Stimulated activated CD8-positive, alpha-beta memory T cell treated with anti-CD3 and anti-CD28 coated beads, Interleukin-4, amount 100 ng/mL, for 24 hours (primary cell): ENCODE results near the gene ATP1A1.

Experiments
- DNase-seq: peaks from one replicate; pipeline ENCODE4 v3.0.0-alpha.2; 2020; ENCODE audit warnings: low read depth

ATP1A1 gene

DNA sequence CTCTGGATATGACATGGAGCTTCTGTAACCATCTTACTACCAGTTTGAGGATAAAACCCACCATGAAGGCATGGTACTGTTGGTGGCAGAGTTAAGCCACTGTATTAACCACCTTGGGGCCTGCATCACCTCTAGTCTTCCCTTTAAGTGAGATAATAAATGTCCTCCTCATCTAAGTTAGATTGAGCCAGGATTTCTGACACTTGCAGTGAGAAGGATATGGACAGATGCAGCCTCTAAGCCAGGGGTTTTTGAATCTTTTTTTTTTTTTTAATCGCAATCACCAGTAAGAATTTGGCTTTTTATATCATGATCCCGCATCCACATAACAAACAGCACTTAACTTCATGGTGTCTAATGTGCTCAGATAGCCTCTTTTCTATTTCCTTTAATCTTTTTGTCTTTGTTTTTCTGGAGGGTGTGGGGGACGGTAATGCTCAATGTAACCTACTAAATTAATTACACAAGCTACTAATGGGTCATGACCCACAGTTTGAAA is 42.2 kb downstream of the ATP1A1 start:
- DNase-seq = no peak

DNA sequence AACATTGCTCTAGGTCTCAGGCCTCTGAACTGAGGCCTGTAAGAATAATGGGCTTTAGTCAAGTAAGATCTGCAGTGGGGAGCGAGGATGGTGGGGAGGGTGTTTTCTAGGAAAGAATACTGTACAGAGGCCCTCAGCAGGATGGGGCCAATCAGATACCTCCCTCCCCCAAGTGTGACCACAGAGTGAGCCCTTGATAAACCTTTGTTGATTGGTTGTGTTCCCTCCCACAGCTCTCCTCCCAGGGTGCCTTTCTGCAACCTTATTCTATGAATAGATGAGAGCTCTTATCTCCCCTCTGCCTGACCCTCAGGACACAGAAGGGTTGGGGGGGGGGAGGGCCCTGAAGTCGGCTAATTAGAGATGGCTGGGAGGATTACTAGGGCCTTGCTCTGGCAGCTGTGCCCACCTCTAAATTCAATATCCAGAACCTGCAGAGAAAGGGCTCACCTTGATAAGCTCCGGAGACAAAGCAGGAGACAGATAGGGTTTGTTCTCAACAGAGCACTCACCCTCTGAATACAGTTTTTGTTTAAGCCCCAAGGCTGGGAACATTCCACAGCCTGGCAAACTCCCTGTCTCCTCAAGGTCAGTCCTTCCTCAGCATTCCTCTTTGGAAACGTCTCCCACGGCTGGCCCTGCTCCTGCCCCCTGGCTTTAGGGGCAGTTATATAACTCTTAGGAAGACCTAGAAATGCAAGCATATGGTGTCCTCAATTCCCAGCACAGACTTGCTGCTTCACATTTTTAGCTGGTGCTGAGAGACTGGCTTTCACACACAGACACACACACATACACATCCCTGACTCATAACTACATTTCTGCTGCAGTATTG is 42.9 kb downstream of the ATP1A1 start:
- no peak for DNase-seq

DNA sequence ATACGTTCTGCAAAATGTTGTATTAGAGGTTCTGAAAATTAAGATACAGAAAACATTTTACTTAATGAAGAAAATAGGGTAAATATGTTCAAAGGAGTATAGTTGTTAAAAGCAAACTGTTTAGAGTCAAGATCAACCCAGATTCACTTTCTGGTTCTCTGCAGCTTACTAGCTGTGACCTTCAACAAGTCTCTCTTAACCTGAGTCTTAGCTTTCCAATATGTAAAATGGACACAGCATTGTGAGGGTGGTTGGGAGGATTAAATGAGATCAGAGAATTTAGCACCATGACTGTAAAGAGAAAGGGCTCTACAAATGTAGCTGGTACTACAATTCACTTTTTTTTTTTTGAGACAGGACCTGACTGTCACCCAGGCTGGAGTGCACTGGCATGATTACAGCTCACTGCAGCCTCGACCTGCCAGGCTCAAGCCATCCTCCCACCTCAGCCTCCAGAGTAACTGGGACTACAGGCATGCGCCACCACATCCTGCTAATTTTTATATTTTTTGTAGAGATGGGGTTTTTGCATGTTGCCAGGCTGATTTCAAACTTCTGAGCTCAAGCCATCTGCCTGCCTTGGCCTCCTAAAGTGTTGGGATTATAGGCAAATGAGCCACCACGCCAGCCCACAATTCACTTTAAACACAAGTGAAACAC is 43.9 kb downstream of the ATP1A1 start:
- DNase-seq = no peak

DNA sequence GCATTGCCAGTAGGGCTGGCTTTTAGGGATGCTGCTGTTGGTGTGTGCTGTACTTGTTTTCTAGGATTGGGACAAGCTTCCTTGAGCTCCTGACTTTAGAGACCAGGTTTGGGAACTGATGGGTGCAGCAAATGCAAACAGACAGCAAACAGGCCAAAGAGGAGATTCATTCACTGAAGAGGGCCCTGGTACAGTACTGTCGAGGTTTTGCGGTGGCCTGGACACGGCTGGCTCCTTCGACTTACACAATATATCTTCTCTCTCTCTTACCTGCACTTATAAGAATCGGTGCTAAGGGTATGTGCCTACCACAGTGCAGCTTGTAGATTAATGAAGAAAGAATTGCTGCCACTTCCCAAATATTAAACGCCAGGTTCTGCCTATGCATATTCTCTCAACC is 44.6 kb downstream of the ATP1A1 start:
- no peak for DNase-seq

DNA sequence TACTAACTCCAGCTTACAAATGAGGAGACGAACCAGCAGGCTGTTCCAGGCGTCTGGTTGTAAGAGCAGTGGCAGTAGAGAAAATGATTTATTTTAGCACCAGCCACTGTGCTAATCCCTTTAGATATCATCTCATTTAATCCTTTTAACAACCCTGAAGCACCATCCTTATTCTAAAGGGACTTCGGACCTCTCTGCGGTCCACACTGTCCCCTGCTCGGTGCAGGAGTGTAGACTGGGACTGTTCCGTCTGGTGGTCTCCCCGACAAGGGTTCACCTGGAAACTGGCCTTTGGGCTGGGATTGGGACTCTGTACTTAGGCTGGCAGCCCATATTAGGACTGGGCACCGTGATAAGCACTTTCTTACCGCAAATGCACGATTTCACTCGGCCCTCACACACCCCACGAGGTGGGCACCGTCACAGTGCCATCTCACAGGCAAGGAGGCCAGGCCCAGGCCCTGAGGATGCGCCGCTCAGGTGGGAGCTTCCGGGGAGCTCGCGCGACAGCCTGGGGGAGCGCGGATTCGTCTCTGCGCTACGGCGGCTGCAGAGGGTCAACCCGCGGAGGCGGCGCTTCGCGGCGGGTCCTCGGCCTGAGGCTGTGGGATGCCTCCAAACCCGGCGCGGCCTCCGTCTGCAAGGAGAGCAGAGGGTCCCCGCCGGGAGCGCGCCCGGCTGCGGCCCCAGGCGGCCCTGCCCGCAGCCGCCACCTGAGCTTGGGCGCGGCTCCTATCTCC is 45.2 kb downstream of the ATP1A1 start:
- DNase-seq = peak; percentile 79

DNA sequence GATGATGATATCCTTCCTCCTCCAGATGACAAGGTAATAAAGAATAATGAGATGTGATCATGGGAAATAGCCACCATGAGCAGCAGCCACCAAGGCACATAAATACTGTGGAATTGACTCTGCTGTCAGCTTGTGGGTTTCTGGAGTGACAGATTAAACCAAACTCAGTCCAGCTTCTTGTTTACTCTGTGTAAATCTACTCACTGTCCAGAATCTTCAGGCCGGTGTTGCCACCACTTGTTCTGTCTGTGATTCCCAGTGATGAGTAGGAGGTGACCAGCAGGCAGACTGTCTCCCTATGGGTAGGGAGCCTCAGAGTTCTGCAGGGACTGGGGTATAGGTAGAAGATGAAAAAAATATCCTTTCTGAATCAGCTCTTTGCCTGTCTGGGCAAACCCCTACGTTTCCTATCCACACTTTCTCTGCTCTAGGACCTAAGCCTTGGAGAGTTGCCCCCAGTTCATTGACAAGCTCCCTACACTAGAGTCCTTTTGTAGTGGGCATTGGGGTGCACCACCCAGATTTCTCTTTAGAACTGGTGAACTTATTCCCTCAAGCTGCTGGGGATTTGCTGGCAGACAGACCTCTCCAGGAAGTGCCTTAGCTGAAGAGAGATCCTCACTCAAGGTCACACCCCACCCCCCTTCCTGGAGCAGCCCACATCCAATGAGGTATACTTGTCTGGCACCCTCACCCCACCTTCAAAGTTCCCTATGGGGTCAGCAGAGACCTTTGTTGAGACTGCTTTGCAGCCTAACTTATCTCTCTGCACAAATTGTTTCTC is 47.6 kb downstream of the ATP1A1 start:
- DNase-seq = no peak

DNA sequence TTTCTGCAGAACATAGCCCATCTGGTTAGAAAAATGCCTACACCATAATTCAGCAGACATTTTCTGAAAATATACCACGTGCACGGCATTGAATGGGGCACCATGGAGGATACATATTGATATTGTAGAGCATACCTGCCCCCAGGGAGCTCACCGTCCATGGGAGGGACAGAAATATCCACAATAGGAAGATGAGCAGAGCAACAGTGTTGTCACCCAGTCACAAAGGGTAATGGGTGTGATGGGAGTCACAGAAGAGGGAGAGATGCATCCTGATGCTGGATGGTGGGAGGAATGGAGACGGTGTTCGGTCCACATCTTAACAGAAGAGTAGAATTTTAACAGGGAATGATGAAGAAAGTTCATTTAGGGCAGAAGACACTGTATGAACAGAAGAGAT is 51.4 kb downstream of the ATP1A1 start:
- DNase-seq = no peak

DNA sequence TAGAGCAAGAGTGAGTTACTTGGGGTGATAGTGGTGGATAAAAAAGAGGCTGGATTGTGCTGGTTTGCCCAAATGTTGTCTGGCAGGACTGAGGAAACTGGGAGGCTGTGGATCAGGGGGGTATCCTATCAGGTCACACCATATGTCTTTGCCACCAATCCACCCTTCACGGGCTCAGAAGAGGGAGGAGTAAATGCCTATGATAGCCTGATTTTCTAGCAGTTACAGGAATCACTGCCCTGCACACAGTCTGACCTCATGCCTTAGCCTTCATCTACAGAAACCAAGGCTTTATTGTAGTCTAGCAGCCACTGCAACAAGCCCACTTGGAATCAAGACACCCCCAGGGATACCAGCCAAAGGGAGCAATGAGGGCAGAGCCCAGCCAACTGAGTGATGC is 51.8 kb downstream of the ATP1A1 start:
- DNase-seq = no peak

DNA sequence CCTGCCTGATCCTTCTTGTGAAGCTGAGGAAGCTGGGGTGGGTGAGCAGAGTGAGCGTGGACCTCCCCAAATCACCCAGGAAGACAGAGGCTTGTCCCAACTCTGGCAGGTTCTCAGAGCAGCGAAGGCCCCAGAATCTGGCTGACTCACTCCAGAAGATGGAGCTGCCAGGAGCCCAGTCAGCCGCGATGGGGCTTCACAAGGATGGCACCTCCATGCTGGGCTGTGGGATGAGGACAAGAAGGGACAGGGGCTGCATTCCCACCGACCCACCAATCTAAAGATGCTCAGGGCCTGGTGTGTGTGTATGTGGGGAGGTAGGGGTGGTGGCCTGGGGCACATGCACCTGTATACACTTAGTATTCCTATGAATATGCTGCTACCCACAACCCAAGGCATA is 52.9 kb downstream of the ATP1A1 start:
- no peak for DNase-seq

DNA sequence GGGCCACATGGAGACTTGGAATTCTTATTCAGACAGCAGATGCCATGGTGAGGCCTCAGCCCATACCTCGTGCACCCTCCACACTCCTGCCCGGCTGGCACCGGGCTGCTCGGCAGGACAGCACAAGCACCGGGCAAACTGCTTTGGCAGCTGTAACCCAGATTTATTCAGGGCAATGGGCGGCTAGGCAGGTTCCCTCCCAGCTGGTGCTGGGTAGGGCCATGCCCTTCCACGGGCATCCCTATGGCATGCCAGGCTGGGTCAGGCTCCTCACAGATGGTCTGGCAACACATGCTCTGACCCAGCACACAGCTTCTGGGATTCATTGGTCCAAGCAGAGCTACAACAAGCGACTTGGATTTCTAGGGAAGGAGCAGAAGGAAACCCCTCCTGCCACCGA is 53.4 kb downstream of the ATP1A1 start:
- DNase-seq = no peak

DNA sequence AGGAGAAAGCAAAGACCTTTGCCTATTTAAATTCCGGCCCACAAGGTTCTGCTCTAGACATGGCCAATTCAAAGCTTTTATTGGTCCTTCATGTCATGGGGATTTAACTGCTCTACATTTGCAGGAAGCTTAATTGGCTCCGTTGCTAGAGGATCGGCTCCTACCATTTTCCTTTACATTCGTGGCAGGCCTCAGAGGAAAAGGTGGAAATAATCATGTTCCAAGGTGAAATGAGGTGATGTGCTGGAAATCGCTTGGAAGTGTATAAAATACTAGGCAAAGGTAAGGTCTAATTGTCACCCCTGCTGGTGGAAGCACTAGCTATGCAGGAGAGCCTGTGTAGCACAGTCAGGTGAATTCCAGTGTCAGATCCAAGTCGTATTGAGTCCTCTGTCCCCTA is 55.5 kb downstream of the ATP1A1 start:
- no peak for DNase-seq

DNA sequence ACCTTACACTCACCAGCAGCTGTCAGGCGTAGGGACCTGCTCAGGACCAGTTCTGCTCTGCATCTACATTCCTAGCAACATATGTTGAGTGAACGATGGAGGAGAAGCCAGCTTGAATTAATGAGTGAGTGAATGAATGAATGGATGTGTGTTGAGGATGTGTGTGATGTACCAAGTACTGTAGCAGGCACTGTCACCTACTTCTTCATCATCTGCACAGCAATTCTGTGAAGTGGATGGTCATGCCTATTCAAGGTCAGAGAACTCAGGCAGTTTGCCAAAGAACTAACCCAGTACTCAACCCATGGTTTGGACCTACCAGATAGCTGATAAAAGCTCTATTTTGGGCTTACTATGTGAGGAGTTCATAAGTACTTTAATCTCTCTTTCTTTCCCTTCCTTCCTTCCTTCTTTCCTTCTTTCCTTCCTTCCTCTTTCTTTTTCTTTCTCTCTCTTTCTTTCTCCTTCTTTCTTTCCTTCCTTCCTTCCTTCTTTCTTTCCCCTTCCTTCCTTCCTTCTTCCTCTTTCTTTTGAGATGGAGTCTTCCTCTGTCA is 56.9 kb downstream of the ATP1A1 start:
- no peak for DNase-seq

DNA sequence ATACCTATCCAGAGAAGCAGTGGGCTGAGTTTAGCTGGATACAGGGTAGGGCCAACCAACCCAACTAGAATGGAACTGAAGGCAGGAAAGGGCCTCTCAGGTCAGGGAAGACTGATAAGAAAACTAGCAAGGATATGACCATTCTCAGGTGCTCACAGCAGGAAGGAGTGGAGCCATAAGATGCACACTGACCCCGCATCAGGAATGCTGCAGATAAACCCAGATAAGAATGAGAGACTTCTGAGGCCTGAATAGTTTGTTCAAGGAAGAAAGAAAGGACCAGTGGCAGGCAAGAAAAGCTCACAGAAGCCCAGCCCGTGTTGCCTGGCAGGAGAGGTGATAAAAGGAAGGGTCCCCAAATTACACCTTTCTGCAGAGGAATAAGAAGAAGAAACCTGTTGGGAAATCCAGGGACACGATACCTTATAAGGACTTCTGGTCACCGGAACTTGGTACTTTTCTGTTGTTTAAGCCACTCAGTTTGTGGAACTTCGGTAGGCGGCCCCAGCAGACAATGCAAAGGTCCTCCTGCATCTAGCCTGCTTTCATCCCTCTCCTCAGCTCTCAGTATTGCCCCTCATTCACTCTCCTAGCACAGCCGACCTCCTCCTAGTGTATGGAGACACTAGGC is 58.9 kb downstream of the ATP1A1 start:
- no peak for DNase-seq

DNA sequence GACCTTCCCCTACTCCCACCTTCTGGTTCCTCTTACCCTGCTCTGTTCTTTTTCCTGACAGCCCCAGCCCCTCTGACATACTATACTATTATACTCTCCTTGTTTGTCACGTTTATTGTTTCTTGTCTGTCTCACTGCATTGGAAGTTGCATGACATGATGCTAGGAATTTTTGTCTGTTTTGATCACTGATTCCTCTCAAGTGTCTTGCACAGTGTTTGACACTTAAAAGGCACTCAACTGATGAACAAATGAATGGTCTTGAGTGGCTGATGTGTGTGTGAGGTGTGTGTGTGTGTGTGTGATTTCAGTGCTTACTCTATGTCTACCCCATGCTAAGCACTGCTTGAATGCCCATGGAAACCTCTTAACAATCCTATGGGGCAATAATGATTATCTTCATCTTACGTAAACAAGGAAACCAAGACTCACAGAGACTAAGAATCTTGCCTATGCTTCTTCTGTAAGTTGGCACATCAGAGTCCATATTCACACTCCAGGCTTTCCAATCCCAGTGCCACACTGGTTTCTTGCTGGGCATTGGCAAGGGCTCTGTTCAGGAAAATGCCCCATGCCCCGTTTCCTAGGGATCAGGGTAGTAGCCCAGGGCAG is 59.7 kb downstream of the ATP1A1 start:
- DNase-seq = no peak

DNA sequence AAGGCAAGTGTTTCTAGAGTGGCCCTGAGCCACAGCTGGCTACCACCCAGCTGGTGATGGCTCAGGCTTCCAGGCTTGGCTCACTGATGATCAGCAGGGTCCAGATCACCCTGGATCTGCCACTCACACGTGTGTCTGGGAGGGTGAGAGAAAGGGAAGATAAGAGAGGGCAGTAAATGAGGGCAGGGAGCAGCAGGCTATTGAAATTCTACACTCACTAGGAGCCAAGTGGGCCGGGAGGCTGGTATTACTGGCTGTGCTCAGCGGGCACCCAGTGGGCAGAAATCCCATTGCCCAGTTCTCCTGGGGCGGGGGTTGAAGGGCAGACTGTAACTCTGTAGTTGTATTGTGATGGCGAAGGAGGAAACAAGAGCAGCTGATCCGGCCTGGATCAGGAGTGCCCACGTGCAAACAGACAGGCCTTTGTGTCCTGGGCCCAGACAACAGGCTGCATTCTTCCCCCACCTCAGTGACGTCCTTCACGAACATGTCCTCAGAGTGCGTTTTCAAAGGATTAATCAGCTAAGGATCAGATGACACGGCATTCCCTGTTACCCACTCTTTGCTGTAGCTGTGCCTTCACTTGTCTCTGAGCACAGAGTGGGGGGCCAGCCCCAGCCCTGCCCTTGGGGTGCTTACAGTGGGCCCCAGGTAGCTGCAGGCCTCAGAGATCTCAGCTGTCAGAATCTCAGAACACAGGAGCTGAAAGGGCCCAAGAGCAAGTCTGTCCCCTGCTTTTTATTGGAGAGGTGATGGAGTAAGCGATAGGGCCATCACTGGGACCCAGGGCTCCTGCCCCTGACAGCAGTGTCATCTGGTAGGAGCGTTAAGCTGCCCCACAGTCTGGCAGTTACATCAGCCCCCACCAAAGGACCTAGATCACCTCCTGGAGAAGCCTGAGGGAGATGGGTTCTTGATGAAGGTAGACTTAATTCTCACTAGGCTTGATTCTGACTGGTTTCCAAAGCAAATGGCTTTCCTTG is 60.5 kb downstream of the ATP1A1 start:
- DNase-seq = no peak

DNA sequence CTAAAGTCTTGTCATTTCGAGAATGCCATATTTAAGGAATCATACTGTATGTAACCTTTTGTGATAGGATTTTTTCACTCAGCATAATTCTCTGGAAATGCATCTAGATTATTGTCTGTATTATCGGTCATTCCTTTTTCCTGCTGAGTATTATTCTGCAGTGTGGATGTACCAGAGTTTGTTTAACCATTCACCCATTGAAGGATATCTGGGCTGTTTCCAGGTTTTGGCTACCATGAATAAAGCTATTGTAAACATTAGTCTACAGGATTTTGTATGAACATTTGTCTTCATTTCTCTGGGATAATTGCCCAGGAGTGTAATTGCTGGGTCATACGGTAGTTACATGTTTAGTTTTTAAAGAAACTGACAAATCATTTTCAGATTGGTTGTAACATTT is 61.8 kb downstream of the ATP1A1 start:
- no peak for DNase-seq

DNA sequence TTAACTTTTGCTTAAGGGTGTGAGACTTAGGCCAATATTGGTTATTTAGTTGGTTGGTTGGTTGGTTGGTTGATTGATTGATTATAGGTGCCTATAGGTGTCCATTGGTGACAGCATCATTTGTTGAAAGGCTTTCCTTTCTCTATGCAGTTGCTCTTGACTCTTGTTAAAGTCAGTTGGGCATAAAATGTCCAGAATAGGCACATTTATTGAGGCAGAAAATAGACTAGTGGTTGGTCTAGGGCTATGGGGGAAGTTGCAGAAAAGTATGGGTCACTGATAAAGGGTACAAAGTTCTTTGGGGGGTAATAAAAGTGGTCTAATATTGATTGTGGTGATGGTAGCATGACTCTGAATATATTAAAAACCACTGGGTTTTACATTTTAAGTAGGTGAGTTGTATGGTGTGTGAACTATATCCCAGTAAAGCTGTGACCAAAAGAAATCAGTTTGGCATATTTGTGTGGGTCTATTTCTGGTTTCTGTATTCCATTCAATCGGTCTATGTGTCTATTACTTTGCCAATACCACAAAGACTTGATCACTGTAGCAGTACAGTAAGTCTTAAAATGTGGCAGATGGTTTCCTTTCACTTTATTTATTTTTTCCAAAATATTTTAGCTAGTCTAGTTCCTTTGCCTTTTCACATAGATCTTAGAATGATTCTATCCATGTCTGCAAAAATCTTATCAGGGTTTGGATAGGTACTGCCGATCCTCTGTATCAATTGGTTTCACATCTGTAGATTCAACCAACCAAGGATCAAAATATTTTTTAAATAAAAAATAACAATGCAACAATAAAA is 63.0 kb downstream of the ATP1A1 start:
- no peak for DNase-seq

DNA sequence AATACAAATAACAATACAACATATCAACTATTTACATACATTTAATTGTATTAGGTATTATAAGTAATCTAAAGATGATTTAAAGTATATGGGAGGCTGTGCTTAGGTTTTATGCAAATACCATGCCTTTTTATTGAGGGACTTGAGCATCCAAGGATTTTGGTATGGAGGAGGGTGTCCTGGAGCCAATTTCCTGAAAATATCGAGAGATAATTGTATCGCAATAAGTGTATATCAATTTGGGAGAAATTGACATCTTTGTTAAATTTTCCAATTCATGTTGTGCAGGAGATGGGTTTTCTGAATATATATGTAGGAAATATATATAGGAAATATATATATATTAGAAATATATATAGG is 63.5 kb downstream of the ATP1A1 start:
- DNase-seq = no peak

DNA sequence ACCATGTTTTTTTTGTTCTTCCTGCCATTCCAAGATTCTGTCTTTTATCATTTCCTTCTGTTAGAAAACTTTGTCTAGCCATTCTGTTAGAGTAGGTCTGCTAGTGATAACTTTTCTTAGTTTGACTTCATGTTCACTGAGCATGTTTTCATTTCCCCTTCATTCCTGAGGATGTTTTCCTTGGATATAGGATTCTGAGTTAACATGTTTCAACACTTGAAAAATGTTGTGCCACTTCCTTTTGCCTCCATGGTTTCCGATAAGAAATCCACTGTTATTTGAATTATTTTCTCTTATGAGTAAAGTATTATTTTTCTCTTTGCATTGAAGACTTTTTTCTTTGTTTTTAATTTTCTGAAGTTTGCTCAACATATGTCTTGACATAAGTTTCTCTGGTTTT is 66.7 kb downstream of the ATP1A1 start:
- DNase-seq = no peak
